KMS-11 (cell line): ENCODE measurements around the gene ESYT2.

Experiments used
- H2AFZ ChIP-seq: fragments of 200-600 bp; sonication (generic); 2 replicates; pipeline ENCODE4 v1.6.1; 2016; ENCODE audit warnings: antibody characterized with exemption, mixed run types, low read depth
- H3K27ac ChIP-seq: fragments of 200-600 bp; sonication (generic); 2 replicates; pipeline ENCODE4 v1.6.1; 2016; ENCODE audit warnings: mild to moderate bottlenecking, mixed run types
- H3K27me3 ChIP-seq: fragments of 200-600 bp; sonication (generic); 2 replicates; pipeline ENCODE4 v1.6.1; 2017; ENCODE audit warnings: mild to moderate bottlenecking, low read depth, mixed run types, moderate library complexity; ENCODE audit not compliant: insufficient read depth
- H3K36me3 ChIP-seq: fragments of 200-600 bp; sonication (generic); 2 replicates; pipeline ENCODE4 v1.6.1; 2017; ENCODE audit warnings: mild to moderate bottlenecking, mixed run types; ENCODE audit not compliant: insufficient read depth
- H3K4me1 ChIP-seq: fragments of 200-600 bp; sonication (generic); 2 replicates; pipeline ENCODE4 v1.6.1; 2016; ENCODE audit warnings: mild to moderate bottlenecking, low read depth, mixed run types; ENCODE audit not compliant: poor library complexity, severe bottlenecking
- H3K4me2 ChIP-seq: fragments of 200-600 bp; sonication (generic); 2 replicates; pipeline ENCODE4 v1.7.0; 2016; ENCODE audit warnings: mild to moderate bottlenecking, mixed run types
- H3K4me3 ChIP-seq: fragments of 200-600 bp; sonication (generic); IDR thresholded peaks from 2 replicates; pipeline ENCODE4 v1.6.1; 2017; ENCODE audit warnings: low read depth, low read length, mixed read lengths; ENCODE audit not compliant: insufficient read depth
- H3K79me2 ChIP-seq: fragments of 200-600 bp; sonication (generic); 2 replicates; pipeline ENCODE4 v1.6.1; 2016; ENCODE audit warnings: low read depth, mixed run types; ENCODE audit not compliant: insufficient read depth
- H3K9ac ChIP-seq: fragments of 200-600 bp; sonication (generic); 2 replicates; pipeline ENCODE4 v1.6.1; 2016; ENCODE audit warnings: mild to moderate bottlenecking, mixed run types
- H4K20me1 ChIP-seq: fragments of 200-600 bp; sonication (generic); 2 replicates; pipeline ENCODE4 v1.6.1; 2016; ENCODE audit warnings: mild to moderate bottlenecking, mixed run types; ENCODE audit not compliant: insufficient read depth
- TF ChIP-seq, protein P1 (sequence below): fragments of 200-600 bp; sonication (generic); conservative IDR thresholded peaks from 2 replicates; pipeline ENCODE4 v1.6.1; 2017; ENCODE audit warnings: low read depth, mild to moderate bottlenecking, antibody characterized with exemption, low read length, moderate library complexity, mixed read lengths

Gene ESYT2

DNA sequence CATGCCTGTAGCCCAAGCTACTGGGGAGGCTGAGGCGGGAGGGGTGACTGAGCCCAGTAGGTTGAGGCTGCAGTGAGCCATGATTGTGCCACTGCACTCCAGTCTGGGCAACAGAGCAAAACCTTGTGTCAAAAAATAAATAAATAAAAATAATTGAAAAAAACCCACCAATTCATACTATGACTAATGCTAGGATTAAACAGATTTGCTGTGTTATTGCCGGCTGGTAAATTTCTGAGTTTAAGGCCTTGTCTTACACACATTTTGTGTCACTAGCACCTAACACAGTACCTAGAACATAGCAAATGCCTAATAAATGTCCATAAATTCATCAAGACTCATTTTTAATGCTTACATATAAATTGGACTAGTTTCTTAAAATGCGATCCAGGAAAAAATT is 8.7 kb downstream of the ESYT2 start:
- Histone ChIP-seq H3K4me3 (no peak overlapping the region), H3K36me3 (no peaks in the 10 kb centered on the region), H3K27ac (no peak overlapping the region), H4K20me1 (no peaks in the 10 kb centered on the region), H3K27me3 (no peaks in the 10 kb centered on the region), H3K9ac (no peak overlapping the region), H2AFZ (no peak overlapping the region), H3K4me1 (peaks cover 36% of the 10 kb centered on the region), H3K79me2 (peaks cover 71% of the 10 kb centered on the region), H3K4me2 (no peak overlapping the region)
- TF ChIP-seq, protein P1, sequence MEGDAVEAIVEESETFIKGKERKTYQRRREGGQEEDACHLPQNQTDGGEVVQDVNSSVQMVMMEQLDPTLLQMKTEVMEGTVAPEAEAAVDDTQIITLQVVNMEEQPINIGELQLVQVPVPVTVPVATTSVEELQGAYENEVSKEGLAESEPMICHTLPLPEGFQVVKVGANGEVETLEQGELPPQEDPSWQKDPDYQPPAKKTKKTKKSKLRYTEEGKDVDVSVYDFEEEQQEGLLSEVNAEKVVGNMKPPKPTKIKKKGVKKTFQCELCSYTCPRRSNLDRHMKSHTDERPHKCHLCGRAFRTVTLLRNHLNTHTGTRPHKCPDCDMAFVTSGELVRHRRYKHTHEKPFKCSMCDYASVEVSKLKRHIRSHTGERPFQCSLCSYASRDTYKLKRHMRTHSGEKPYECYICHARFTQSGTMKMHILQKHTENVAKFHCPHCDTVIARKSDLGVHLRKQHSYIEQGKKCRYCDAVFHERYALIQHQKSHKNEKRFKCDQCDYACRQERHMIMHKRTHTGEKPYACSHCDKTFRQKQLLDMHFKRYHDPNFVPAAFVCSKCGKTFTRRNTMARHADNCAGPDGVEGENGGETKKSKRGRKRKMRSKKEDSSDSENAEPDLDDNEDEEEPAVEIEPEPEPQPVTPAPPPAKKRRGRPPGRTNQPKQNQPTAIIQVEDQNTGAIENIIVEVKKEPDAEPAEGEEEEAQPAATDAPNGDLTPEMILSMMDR = no peak

DNA sequence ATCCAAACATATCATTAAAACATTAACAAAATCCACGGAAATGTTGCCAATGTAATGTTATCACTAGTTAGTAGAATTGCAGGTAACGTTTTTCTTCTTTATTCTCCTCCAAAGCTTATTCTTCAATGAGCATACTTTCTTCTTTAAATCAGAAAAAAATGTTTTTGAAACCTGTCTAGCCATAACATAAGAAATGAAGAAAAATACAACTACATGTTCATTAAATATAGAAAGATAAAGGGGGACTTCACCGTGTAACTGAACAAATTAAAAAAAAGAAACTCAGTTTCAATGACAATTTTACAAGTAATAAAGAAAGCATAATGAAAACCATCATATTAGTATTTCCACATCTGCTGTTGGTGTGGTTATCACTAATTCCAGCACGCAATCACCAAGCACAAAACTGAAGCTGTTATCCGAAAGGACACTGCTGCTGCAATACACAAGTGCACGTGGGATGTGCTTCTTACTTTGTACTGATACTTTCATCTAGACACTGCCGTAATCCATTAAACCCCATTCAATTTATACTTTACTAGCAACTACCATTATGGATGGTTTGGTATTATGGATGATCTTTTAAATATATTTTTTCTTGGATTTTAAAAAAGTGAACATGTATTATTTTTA is 9.6 kb downstream of the ESYT2 start:
- no peak overlapping the region for H3K9ac ChIP-seq
- no peak overlapping the region; the same call in 1 of the 2 replicates for H3K4me2 ChIP-seq
- H3K27me3 ChIP-seq = no peaks in the 10 kb centered on the region
- H3K36me3 ChIP-seq = no peaks in the 10 kb centered on the region
- H3K4me3 ChIP-seq = no peak overlapping the region
- TF ChIP-seq, protein P1 = no peak
- H3K79me2 ChIP-seq = peaks cover 62% of the 10 kb centered on the region
- peaks cover 36% of the 10 kb centered on the region for H3K4me1 ChIP-seq
- no peak overlapping the region for H3K27ac ChIP-seq
- H4K20me1 ChIP-seq = no peaks in the 10 kb centered on the region
- no peak overlapping the region for H2AFZ ChIP-seq

DNA sequence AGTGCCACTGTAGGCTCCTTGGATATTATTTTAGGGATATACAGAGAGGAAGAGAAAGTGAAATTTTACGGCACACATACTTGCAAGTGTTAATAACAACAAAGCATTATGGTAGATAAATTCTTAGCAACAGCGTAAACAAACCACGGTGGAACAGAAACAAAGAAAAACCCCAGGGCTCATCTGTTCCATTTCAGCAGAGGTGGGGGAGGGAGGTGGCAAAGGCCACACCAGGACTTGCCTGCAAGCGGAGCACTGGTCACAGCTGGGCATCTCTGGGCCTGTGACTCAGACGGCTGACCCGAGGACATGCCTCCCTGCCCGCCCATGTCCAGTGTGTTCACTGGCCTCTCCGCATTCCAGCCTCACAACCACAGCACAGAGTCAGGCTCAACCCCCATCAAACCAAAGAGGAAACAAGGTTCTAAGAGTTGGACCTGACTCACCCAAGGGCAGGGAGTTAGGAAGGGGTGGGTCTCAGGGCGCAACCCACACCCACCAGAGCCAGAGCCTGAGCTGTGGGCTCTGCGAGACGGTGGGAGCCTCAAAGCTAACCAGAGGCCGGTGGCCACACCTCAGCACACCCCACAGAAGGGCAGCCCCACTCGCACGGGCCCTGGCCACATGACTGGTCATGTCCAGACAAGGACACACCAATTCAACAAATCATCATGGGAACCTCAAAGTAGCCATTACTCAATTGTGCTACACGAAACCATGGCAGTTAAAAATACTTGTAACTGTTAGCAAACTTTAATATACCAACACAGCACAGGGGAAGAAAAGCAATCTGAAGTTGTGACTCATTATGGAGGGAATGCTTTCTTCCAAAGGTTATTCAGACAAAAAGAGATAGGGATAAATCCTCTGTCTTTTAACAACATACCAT is 10.7 kb downstream of the ESYT2 start:
- Histone ChIP-seq H3K4me3 (no peak overlapping the region), H3K79me2 (peaks cover 53% of the 10 kb centered on the region), H3K4me2 (peak overlapping the region; percentile 50), H3K36me3 (no peaks in the 10 kb centered on the region), H3K9ac (peak overlapping the region; percentile 52), H3K27me3 (no peaks in the 10 kb centered on the region), H4K20me1 (no peaks in the 10 kb centered on the region), H3K4me1 (peaks cover 29% of the 10 kb centered on the region), H2AFZ (0 out of 2 replicates have a peak overlapping the region, but pooled peaks have one; percentile 3), H3K27ac (peak overlapping the region; percentile 68)
- TF ChIP-seq, protein P1 = no peak

DNA sequence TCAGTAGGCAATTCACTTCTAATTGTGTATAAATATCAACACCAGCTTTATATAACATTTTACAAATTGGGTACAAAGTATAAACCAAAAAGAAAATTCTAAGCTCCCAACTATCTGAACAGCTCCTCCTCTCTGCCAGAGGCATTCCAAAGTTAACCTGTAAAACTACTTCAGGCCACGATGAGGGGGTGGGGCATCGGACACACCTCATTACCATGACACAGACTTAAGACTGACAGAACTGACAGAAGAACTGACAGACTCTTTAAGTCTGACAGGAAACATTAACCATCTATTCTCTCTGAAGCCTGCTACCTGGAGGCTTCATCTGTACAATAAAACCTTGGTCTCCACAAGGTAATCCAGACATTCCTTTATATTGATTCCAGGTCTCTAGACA is 12.3 kb downstream of the ESYT2 start:
- H4K20me1 ChIP-seq = no peaks in the 10 kb centered on the region
- TF ChIP-seq, protein P1 = no peak
- H3K27me3 ChIP-seq = no peaks in the 10 kb centered on the region
- no peak overlapping the region for H3K4me2 ChIP-seq
- no peak overlapping the region for H3K9ac ChIP-seq
- no peak overlapping the region for H3K27ac ChIP-seq
- H3K4me1 ChIP-seq = peaks cover 34% of the 10 kb centered on the region
- H3K36me3 ChIP-seq = no peaks in the 10 kb centered on the region
- peaks cover 48% of the 10 kb centered on the region for H3K79me2 ChIP-seq
- no peak overlapping the region for H2AFZ ChIP-seq
- H3K4me3 ChIP-seq = no peak overlapping the region
